ENCODE data around the gene CCNY.
A peak's percentile ranks its signal among the peaks of the same experiment; 100 is the strongest.
"Not testable (repeated sequence)": the region's sequence is repeated elsewhere in the genome, so short reads cannot be mapped to it uniquely, and the experiment has no call there.

CCNY gene

GRCh38 chr10:35304649-35305048 is 31.7 kb upstream of the CCNY start:
- DNase-seq (ENCODE audit: low spot score) (no peak), ATAC-seq (ENCODE audit: low read depth) (no peak)
- H3K36me3 ChIP-seq (ENCODE audit: low read depth), result no peaks in the 10 kb centered on the region
- H3K9me3 ChIP-seq (ENCODE audit: severe bottlenecking), result no peaks in the 10 kb centered on the region
- H3K27ac ChIP-seq (ENCODE audit: poor library complexity, severe bottlenecking), result no peak overlapping the region
- TF ChIP-seq CTCF (IDR thresholded peaks at IDR 0.05; ENCODE audit: poor library complexity, severe bottlenecking), result no peak
- H3K4me3 ChIP-seq (ENCODE audit: severe bottlenecking), result no peak overlapping the region
- H3K4me1 ChIP-seq (ENCODE audit: insufficient read depth, poor library complexity, severe bottlenecking), result peaks cover 21% of the 10 kb centered on the region
- no peaks in the 10 kb centered on the region for H3K27me3 ChIP-seq (ENCODE audit: insufficient read depth, poor library complexity, severe bottlenecking)

GRCh38 chr10:35306852-35307251 is 29.5 kb upstream of the CCNY start:
- H3K4me1 ChIP-seq (ENCODE audit: insufficient read depth, poor library complexity, severe bottlenecking), result peaks cover 14% of the 10 kb centered on the region
- peak overlapping the region; percentile 87 for H3K27ac ChIP-seq (ENCODE audit: poor library complexity, severe bottlenecking)
- H3K4me3 ChIP-seq (ENCODE audit: severe bottlenecking), result no peak overlapping the region
- no peaks in the 10 kb centered on the region for H3K27me3 ChIP-seq (ENCODE audit: insufficient read depth, poor library complexity, severe bottlenecking)
- TF ChIP-seq CTCF (IDR thresholded peaks at IDR 0.05; ENCODE audit: poor library complexity, severe bottlenecking), result peak; percentile 12
- H3K9me3 ChIP-seq (ENCODE audit: severe bottlenecking), result no peaks in the 10 kb centered on the region
- H3K36me3 ChIP-seq (ENCODE audit: low read depth), result no peaks in the 10 kb centered on the region
- peak; percentile 94 for DNase-seq (ENCODE audit: low spot score)
- ATAC-seq (ENCODE audit: low read depth), result peak; percentile 98

GRCh38 chr10:35307297-35307696 is 29.0 kb upstream of the CCNY start:
- H3K27me3 ChIP-seq (ENCODE audit: insufficient read depth, poor library complexity, severe bottlenecking), result no peaks in the 10 kb centered on the region
- TF ChIP-seq CTCF (IDR thresholded peaks at IDR 0.05; ENCODE audit: poor library complexity, severe bottlenecking), result no peak
- H3K9me3 ChIP-seq (ENCODE audit: severe bottlenecking), result no peaks in the 10 kb centered on the region
- no peak overlapping the region for H3K4me3 ChIP-seq (ENCODE audit: severe bottlenecking)
- peaks cover 14% of the 10 kb centered on the region for H3K4me1 ChIP-seq (ENCODE audit: insufficient read depth, poor library complexity, severe bottlenecking)
- DNase-seq (ENCODE audit: low spot score), result no peak
- peak overlapping the region; percentile 87 for H3K27ac ChIP-seq (ENCODE audit: poor library complexity, severe bottlenecking)
- ATAC-seq (ENCODE audit: low read depth), result peak; percentile 79
- no peaks in the 10 kb centered on the region for H3K36me3 ChIP-seq (ENCODE audit: low read depth)

GRCh38 chr10:35308809-35309208 is 27.5 kb upstream of the CCNY start:
- no peak for TF ChIP-seq CTCF (IDR thresholded peaks at IDR 0.05; ENCODE audit: poor library complexity, severe bottlenecking)
- Histone ChIP-seq H3K9me3 (ENCODE audit: severe bottlenecking) (no peaks in the 10 kb centered on the region), H3K4me3 (ENCODE audit: severe bottlenecking) (no peak overlapping the region), H3K4me1 (ENCODE audit: insufficient read depth, poor library complexity, severe bottlenecking) (peaks cover 14% of the 10 kb centered on the region), H3K36me3 (ENCODE audit: low read depth) (no peaks in the 10 kb centered on the region), H3K27ac (ENCODE audit: poor library complexity, severe bottlenecking) (no peak overlapping the region), H3K27me3 (ENCODE audit: insufficient read depth, poor library complexity, severe bottlenecking) (no peaks in the 10 kb centered on the region)
- DNase-seq (ENCODE audit: low spot score), result no peak
- no peak for ATAC-seq (ENCODE audit: low read depth)

GRCh38 chr10:35314142-35314541 is 22.2 kb upstream of the CCNY start:
- H3K4me1 ChIP-seq (ENCODE audit: insufficient read depth, poor library complexity, severe bottlenecking); H3K27ac ChIP-seq (ENCODE audit: poor library complexity, severe bottlenecking); H3K27me3 ChIP-seq (ENCODE audit: insufficient read depth, poor library complexity, severe bottlenecking); ATAC-seq (ENCODE audit: low read depth); H3K9me3 ChIP-seq (ENCODE audit: severe bottlenecking); DNase-seq (ENCODE audit: low spot score); H3K4me3 ChIP-seq (ENCODE audit: severe bottlenecking): not testable (repeated sequence)
- peaks cover 27% of the 10 kb centered on the region for H3K36me3 ChIP-seq (ENCODE audit: low read depth)

GRCh38 chr10:35315235-35315634 is 21.1 kb upstream of the CCNY start:
- not testable (repeated sequence) for H3K9me3 ChIP-seq (ENCODE audit: severe bottlenecking); H3K4me3 ChIP-seq (ENCODE audit: severe bottlenecking); H3K4me1 ChIP-seq (ENCODE audit: insufficient read depth, poor library complexity, severe bottlenecking); DNase-seq (ENCODE audit: low spot score); H3K27ac ChIP-seq (ENCODE audit: poor library complexity, severe bottlenecking); H3K27me3 ChIP-seq (ENCODE audit: insufficient read depth, poor library complexity, severe bottlenecking); ATAC-seq (ENCODE audit: low read depth)
- peaks cover 36% of the 10 kb centered on the region for H3K36me3 ChIP-seq (ENCODE audit: low read depth)

Measured in RWPE2 (cell line).